Activated CD4-positive, alpha-beta T cell treated with anti-CD3 and anti-CD28 coated beads, Interleukin-2, amount 50 U/mL, for 48 hours (primary cell): Measurements from ENCODE around the gene RSPH6A.

Experiments
- DNase-seq, 2 experiments: peaks; one replicate each; pipeline ENCODE4 v3.0.0-alpha.2; 2020

Gene RSPH6A

GRCh38 chr19:45779231-45780145 is 35.6 kb downstream of the RSPH6A start:
- DNase-seq = peak; percentile 97 to 98

GRCh38 chr19:45778010-45778661 is 37.0 kb downstream of the RSPH6A start:
- no peak for DNase-seq

GRCh38 chr19:45777395-45777961 is 37.6 kb downstream of the RSPH6A start:
- DNase-seq = no peak

- DNase-seq = no peak
These were observed 40.3 kb downstream of the RSPH6A start for GRCh38 chr19:45774765-45775164.

GRCh38 chr19:45773384-45773783 is 41.7 kb downstream of the RSPH6A start:
- DNase-seq = no peak

- DNase-seq = no peak
These were observed 42.2 kb downstream of the RSPH6A start for GRCh38 chr19:45772912-45773311.

- DNase-seq = no peak
These were observed 42.8 kb downstream of the RSPH6A start for GRCh38 chr19:45772130-45772840.

- DNase-seq = no peak
These were observed 43.7 kb downstream of the RSPH6A start for GRCh38 chr19:45771311-45771933.

- peak; percentile 90 to 91 for DNase-seq
These were observed 44.7 kb downstream of the RSPH6A start for GRCh38 chr19:45770192-45771101.

GRCh38 chr19:45769821-45770191 is 45.3 kb downstream of the RSPH6A start:
- peak; percentile 55 to 59 for DNase-seq

GRCh38 chr19:45768984-45769782 is 45.9 kb downstream of the RSPH6A start, which contains the start of gene SIX5:
Gene SIX5, minus strand, starts transcription at chr19:45769252. Its CDS starts 408 bp downstream, at chr19:45768844.
- peak; percentile 98 for DNase-seq

- peak; percentile 44 to 56 for DNase-seq
These were observed 46.5 kb downstream of the RSPH6A start for GRCh38 chr19:45768655-45768983.

- peak; percentile 26 to 40 for DNase-seq
These were observed 47.0 kb downstream of the RSPH6A start for GRCh38 chr19:45767881-45768654.

GRCh38 chr19:45767410-45767880 is 47.7 kb downstream of the RSPH6A start:
- DNase-seq = no peak

- no peak for DNase-seq
These were observed 48.2 kb downstream of the RSPH6A start for GRCh38 chr19:45766869-45767346.

- DNase-seq = no peak
These were observed 48.7 kb downstream of the RSPH6A start for GRCh38 chr19:45766296-45766868.

GRCh38 chr19:45765702-45766295 is 49.3 kb downstream of the RSPH6A start:
- no peak for DNase-seq

GRCh38 chr19:45764945-45765701 is 50.0 kb downstream of the RSPH6A start:
- no peak for DNase-seq
